IPS-11a (cell line): ENCODE results near the gene AGK.
"Not testable (repeated sequence)": the region's sequence is repeated elsewhere in the genome, so short reads cannot be mapped to it uniquely, and the experiment has no call there.

Source experiments
- H3K4me3 ChIP-seq: one replicate; pipeline ENCODE4 v1.5.1; 2013; ENCODE audit warnings: low read depth, low read length, control low read depth

The AGK gene

DNA sequence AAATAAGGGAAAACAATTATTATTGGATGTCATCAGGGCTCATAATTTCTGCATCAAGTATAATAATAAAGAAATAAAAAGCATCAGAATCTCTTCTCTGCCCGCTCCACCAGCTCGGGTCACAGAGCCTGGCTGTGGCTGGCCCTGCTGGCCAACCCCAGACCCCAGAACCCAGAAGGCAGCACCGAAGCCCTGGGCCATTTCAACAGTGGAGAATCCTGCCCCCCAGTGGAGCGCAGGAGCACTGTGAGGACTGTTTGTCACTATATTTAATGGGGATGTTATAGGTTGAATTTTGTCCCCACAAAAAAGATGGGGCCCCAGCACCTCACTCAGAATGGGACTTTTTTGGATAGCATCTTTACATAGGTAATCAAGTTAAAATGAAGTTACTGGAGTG, 123.5 kb downstream of the AGK start:
- no peak overlapping the region for H3K4me3 ChIP-seq

DNA sequence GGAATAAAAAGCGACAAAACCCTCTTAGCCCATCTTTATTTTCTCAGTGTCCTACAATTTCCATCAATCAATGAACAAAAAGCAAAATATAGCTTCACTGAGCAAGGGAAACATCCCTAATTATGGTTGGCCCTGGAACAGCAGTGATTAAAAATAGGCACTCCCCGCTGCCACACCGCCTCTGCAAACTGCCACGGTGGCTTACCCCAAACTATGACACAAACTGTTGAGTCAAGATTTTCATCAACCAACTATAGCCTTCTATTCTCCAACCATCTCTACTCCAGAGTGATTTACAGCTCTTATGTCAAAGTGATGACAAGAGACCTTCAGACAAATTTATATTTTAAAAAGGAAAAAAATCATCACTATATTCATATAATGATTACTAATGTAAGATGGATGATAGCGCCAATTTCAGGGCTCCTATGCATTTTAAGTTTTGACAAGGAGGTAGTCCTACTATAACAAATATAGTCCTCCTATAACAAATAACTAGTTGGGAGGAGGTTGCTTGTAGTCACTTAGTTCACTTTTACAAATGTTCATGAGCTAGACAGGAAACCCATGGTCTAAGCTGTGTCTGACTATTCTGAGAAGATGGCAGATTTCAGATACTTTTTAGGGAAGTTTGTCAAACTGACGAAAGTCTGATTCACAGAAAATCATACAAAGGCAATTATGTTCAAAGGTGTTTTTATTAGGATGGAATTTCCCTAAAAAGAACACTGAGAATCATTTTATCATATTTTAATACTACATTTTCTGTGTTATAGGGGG, 124.4 kb downstream of the AGK start:
- no peak overlapping the region for H3K4me3 ChIP-seq

DNA sequence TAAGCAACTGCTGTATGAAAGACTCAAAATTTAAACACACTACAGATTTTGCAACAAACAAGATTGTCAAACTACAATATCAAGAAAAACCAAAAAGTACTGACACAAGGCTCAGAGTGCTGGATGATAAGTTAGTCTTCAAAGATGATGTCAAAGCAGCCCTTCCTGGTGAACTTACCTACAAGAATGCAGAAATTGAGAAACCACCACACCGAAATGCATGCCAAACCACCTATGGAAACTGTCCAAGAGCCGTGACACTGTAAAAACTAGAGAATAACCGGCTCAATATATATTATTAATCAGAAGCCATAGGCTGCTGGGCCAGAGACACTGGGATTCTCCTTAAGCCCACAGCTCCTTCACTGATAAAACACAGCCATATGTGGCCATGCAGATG, 125.4 kb downstream of the AGK start:
- no peak overlapping the region for H3K4me3 ChIP-seq

DNA sequence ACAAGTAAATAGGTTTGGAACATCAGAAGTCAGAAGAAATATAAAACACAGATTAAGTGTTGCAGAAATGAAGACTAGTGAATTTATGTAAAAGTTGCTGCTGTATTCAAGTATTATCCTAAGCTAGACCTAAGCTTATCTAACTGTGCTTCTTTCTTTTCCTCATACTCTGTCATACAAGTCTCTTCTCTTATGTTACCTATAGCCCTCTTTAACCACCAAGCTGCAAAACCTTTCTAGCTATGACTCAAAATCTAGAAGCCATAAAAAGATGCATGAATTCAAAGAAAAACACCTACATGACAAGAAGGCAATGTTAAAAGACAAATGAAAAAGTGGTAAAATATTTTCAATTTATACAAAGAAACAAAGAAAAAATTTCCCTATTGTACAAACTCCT, 127.8 kb downstream of the AGK start:
- H3K4me3 ChIP-seq = no peak overlapping the region

DNA sequence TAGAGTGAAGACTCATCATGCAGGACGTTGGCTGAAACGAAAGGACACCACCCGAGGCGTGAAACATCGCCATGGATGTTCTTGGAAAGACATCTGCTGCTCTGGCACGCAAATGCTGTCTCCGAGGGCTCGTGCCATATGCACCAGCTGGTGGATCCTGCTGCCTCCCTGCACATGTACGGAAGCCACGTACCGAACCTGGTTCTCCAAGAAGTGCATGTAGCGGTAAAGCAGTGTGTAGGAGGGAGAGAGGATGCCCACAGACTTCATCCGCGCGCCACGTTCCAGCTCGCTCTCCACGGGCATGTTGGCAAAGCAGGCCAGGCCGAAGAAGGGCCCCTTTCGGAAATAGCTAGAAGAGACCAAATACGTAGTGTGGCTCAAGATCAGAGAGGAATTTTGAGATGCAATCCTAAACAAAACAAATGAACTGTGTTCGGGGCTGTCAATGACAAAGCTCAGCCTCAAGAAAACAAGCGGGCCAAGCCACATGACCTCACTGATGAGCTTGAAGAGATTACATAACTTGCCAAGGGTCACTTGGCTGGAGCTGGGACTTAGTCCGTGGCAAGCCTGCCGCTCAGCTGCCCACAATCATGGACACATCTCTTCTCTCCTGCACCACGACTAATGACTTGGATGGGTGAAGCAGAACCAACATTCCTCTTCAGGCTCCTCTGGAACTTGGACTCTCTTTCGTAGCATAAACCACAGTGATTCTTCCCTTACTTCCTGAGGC, 134.2 kb downstream of the AGK start:
- no peak overlapping the region for H3K4me3 ChIP-seq

DNA sequence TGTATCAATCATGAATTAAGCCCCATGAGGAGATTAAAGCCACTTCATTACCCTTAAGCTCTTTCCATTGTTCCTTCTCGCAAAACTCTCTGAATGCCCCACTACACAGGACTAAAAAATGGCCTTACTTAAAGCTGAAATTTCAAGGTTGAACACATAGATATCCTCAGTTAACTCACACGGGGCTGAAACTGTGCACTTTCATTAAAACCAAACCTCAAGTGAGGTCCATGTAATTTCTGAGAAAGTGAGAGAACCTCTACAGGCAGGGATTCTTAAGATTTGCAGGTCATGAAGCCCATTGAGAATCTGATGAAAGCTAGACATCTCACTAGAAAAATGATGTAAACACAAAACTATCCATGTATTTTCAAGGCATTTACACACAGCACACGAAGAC, 134.9 kb downstream of the AGK start:
- H3K4me3 ChIP-seq = no peak overlapping the region

DNA sequence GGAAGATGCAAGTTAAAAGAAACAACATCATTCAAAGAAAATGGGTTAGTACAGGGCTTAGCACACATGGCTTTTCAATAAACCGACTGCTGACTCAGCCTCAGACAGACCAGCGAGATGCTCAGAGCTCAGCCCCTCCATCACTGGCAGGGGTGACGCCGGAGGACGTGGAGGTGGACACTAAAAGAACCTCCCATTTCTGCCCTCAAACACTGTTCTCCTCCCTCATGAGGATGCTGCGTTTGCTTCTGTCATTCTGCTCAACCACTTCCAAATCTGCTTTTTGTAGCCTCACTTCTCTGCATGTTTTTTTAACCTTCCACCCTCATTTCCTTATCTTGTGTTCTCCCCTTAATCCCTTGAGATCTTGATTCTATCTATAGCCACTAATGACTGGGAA, 135.5 kb downstream of the AGK start:
- no peak overlapping the region for H3K4me3 ChIP-seq

DNA sequence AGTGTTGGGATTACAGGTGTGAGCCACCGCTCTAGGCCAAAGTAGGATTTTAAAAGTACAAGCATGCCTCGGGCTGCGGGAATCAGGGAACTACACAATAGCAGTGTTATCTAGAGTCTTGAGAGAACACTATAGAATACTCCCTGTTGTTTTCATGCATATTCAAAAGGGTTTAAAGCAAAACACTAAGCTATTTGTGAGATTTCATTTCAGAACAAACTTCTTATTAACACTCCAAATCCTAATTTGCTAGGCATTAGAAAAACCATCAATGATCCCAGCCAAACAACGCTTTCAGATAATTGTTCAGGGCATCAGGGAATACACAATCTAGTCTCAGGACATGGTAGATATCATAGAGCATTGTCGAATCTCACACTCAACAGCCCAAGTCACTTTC, 136.8 kb downstream of the AGK start:
- no peak overlapping the region for H3K4me3 ChIP-seq

DNA sequence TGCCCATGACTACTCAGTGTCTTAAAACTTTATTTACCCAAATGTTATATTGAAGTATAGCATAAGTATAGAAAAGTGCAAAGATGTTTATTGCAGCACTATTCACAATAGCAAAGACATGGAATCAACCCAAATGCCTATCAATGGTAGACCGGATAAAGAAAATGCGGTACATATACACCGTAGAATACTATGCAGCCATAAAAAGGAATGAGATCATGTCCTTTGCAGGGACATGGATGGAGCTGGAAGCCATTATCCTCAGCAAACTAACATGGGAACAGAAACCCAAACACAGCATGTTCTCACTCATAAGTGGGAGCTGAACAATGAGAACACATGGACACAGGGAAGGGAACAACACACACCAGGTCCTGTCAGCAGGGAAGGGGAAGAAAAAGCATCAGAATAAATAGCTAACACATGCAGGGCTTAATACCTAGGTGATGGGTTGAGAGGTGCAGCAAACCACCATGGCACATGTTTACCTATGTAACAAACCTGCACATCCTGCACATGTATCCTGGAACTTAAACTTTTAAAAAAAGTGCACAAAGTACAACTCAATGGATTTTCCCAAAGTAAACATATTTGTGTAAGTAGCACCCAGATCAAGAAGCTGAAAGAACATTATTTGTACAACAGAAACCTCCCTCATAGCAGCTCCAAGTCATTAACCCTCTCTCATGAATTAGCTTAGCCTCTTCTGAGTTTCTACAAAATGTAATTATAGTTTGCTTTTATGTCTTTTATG, 138.0 kb downstream of the AGK start:
- not testable (repeated sequence) for H3K4me3 ChIP-seq

DNA sequence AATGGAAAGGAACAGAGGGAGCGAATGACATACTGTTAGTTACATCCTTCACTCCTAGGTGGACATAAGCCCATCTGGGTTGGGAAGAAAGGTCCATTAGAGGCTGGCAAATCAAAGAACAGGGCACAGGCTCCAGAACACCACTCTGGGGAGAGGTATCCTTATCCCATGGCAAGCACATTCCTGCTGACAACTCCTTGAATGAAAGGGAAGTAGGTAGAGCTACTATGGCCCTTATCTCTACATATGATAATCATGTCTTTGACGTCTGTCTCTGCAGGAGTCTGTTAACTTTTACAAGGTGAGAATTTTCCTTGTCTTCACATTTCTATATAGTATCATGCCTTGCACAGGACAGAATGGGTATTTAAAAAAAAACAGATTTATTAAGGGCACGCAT, 140.3 kb downstream of the AGK start:
- H3K4me3 ChIP-seq = no peak overlapping the region

DNA sequence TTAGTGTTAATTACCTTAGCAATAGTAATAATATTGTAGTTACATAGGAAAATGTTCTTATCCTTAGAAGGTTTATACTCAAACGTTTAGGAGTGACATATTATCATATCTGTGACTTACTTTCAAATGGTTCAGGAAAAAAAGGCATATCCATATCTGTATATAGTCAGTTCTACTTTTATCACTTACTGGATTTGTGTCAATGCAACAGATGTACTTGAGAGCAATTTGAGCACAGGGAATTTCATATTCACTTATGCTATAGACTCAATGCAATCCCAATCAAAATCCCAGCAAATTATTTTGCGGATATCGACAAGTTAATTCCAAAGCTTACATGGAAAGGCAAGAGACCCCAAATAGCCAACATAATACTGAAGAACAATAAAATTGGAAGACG, 140.8 kb downstream of the AGK start:
- no peak overlapping the region for H3K4me3 ChIP-seq

DNA sequence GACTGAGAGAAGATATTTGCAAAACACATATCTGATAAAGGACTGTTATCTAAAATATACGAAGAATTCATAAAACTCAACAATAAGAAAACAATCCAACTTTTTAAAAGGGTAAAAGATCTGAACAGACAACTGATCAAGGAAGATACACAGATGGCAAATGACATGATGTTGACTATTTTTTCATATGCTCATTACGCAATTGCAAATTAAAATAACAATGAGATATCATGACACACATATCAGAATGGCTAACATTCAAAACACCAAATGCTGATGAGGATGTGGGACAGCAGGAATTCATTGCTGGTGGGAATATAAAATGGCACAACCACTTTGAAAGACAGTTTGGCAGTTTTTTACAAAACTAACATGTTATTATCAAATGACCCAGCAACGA, 141.9 kb downstream of the AGK start:
- no peak overlapping the region for H3K4me3 ChIP-seq

DNA sequence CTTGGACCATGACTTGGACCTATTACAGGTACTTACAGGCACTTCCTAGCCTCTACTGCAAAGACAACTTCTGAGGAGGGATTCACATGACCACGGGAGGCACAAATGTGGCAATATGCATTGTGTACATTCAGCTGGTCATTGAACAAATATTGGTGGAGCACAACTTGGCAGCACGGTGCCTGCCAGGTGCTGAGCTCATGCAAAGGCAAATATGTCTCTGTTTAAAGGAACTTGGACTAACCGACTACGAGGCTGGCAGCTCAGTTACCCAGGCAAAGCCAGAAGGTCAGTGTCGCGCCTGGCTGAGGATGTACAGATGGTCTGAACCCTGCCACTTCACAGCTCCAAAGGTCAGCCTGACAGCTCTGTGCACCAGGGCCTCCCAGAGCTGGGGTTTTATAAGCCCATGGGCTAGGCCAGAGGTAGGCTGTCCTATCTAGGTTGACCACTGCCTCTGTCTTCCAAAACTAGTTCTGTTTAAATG, 144.6 kb downstream of the AGK start:
- H3K4me3 ChIP-seq = no peak overlapping the region

DNA sequence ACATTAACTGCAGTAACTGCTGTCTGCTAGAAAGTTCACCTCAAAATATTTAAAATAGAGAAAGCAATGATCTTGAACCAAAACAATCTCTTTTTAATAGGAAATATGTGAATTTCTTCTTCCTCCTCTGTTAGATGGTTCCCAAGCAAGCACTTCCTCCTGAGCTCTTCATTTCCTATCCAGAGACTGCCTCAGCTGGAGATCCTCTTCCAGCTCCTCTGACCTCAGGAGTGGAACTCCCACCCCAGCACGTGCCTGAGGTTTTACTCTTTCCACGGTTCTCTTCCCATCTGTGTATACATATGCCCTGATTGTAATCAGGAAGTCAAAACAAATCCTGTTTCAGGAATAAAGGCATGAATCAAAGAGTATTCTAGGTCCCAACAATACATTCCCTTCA, 145.1 kb downstream of the AGK start:
- H3K4me3 ChIP-seq = no peak overlapping the region

DNA sequence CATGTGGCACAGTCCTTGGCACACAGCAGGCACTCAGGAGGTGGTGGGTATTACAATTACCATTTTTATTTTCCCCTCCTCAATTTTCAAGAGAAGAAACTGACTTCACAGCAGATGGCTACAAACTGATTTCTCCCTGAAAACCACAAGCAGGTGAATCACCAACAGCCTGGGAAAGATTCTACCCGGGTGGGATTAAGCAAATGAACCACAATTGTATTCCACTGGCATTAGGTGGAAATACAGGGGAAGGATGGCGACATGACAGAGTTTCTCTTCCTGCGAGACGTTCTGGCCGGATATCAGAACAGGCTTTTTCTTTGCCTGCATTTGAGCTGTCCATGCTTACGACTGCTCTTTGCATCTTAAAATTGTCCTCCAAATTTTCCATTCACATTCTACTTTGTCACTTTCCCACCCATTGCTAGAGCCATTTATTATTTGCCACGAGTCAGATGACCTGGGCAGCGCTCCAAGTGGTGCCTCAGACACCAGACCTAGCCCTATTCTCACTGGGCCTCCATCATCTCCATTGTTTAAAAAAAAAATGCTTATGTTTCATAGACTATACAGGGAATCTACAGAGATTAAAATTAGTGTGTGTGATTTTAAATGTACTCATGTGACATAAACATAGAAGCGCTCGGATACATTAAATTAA, 146.1 kb downstream of the AGK start:
- H3K4me3 ChIP-seq = no peak overlapping the region

DNA sequence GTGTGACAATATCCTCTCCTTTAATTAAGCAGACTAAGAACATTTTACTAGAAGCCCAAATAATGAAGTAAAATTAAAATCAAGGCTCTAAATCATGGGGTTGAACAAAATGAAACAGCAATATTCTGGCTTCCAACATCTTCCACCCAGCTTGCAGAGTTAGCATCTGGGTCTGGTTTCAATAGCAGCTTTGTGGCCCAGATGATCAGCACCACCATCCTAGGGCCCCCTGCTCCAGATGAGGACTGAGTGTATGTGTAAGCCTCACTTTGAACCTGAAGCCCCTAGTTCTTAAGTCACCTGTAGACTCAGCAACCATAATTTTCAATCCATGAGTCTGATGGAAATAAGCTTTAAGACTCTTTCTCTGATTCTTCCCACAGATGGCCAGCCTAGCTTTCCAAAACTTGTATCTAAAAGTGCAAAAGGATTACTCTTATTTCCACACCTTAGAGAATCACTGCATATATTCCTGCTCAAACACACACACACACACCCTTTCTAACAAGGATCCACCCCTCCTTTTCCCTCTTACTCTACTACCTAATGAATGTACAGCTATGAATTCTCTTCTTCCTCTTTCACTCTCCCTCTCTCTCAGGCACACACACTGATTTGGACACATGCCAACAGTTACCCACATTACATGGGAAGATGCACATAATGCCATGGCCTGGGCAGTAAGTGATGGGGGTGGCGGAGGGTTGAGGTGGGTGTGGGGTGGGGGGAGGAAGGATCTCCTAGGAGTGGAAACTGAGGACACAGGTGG, 147.2 kb downstream of the AGK start:
- no peak overlapping the region for H3K4me3 ChIP-seq

DNA sequence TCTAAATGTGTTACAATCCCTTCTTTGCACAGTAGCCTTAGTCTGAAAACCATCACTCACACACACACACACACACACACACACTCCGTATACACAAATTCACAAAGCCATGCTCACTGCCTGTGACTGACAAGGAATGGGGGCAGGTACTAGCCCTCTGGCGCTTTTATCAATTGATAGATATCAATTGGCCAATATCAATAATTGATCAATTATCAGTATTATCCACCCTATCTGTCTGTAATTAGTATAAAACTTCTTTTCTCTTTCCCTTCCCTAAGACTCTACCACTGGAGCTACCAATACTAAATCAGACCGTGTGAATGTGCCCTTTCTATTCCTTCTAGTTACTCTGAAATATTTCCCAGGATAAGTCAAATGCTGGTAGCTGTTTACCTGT, 148.7 kb downstream of the AGK start:
- no peak overlapping the region for H3K4me3 ChIP-seq

DNA sequence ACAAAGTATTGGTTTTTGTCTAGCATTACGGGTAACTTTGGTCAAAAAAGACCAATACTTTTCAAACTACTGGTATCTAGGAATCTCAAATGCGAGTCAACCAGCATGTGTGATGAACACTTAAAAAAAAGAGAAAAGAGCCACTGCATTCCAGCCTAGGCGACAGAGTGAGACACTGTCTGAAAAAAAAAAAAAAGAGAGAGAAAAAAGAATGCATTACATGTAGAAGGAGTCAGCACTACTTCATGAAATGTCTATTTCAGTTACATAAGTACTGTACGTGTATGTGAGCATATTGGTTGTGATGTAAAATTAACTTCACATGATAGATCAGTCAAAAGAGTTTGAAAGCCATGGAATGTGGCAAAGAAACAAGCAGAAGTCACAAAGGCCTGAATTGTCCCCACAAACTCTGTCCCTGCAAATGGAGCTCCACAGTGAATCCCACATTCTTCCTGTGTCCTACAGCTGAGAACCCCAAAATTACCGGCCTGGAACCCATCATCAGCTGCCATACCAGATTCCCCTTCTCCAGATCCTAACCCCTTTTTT, 149.2 kb downstream of the AGK start:
- H3K4me3 ChIP-seq = peak overlapping the region; percentile 48

DNA sequence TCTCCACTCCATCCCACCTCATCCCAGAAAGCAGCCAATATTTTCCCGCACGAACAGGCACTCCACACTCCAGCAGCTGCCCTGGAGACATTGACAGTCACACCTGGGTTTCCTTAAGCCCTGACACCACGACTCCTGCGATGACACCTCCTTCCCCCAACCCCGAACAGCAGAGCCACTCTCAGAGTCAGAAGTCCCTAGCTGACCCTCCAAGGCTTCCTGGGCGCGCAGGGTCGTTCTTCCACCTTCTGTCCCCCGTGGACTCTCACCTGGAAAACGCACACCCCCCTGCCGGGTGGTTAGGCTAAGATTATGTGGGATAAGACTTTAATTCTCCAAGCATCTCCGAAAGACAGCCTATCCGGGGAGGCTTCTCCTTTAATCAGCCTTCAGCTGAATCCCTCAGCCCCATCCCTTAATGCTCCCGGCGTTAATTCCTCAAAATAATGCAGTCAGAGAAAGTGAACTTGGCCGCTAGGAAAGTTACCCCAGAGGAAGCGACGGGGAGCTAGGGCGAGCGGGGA, 149.7 kb downstream of the AGK start:
- H3K4me3 ChIP-seq = peak overlapping the region; percentile 48

DNA sequence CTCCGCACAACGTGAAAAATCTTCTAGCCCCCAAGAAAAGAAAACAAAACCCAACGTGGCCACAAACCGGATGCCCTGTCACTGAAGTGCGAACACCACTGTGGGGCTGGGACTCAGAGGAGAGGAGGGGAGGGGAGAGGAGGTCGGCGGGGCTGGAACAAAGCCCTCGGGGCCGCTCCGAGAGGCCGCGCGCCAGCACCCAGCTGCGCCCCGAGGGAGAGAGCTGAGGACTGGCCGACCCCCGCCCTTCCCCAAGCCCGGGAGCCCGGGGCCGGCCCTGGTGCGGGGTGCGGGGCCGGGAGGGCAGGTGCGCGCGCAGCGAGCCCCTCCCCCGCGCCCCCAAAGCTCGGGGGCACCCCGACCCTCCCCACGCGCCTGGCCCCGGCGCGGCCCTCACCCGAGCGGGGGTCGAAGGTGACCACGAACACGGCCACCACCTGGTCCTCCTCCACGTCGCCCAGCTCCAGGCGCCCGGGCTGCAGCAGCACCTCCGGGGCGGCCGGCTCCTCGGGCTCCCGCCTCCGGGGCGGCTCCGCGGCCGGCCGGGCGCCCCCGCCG, 150.4 kb downstream of the AGK start:
- peak overlapping the region; percentile 56 for H3K4me3 ChIP-seq
